Ascending aorta (tissue), 2 donors: Measurements from ENCODE around the gene TMEM97. TPM values are rescaled to one million over a fixed set of nuclear protein-coding genes. Genes with fewer than 3 reads are reported as not detected.

Experiments
- DNase-seq, 2 donors: peaks; one replicate each; pipeline ENCODE4 v3.0.0-alpha.2; 2019; ENCODE audit warnings: low spot score in 2 of 2
- H3K27ac ChIP-seq, 2 donors: fragments of 200-600 bp; sonication (generic); one replicate each; pipeline ENCODE4 v1.5.1; 2016 to 2017; ENCODE audit warnings: mild to moderate bottlenecking in 1 of 2
- H3K27me3 ChIP-seq: fragments of 200-600 bp; sonication (generic); one replicate; pipeline ENCODE4 v1.5.1; 2017
- H3K36me3 ChIP-seq, 2 donors: fragments of 200-600 bp; sonication (generic); one replicate each; pipeline ENCODE4 v1.5.1; 2016
- H3K4me1 ChIP-seq, 2 donors: fragments of 200-600 bp; sonication (generic); one replicate each; pipeline ENCODE4 v1.5.1; 2016 to 2017; ENCODE audit warnings: mild to moderate bottlenecking in 1 of 2
- H3K4me3 ChIP-seq, 2 donors: fragments of 200-600 bp; sonication (generic); one replicate each; pipeline ENCODE4 v1.5.1; 2016 to 2017; ENCODE audit warnings: mild to moderate bottlenecking in 1 of 2
- H3K9me3 ChIP-seq, 2 donors: fragments of 200-600 bp; sonication (generic); one replicate each; pipeline ENCODE4 v1.5.1; 2016
- intact Hi-C: fragments of 100-400 bp; cut with DNase I; formaldehyde crosslinking; loops from one replicate; pipeline ENCODE4 v1.15.1; 2023
- total RNA-seq: library from RNA; depleted of rRNA; stranded (reverse); fragments of >200 nt; gene quantifications from one replicate; pipeline ENCODE4 v1.1.0, GENCODE V29; 2016
- TF ChIP-seq, protein P1 (sequence below), 3 experiments: fragments of 200-600 bp in 2 of 3; fragments of 450-650 bp in 1 of 3; sonication (generic) in 2 of 3; IDR thresholded peaks; one replicate each; pipeline ENCODE4 v1.5.1; 2016 to 2019; ENCODE audit warnings: antibody characterized with exemption in 3 of 3, mild to moderate bottlenecking in 1 of 3, moderate library complexity in 1 of 3

Gene TMEM97
- total RNA-seq, 1 donor from 2014 or later, result not detected

DNA sequence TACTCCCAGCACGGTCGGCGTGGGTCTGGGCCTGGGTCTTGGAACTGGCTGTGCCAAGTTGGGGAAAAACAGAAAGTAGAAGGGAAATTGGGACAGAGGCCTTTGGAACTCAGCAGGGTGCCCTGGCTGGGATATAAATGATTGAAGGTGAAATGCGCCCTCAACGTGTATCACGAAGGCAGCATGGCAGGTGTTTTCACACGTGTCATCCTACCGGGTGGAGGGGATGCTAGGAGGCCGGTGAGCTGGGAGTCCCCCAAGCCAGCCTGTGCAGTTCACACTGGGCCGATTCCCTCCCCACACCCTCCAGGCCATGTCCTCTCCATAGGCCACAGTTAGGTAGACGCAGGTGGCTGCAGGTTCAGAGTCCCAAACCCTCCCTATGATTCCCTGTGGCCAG is 22.5 kb downstream of the TMEM97 start:
- Histone ChIP-seq H3K27me3 (no peaks in the 10 kb centered on the region), H3K4me1 (peaks cover 24 to 40% of the 10 kb centered on the region in 2 donors), H3K36me3 (peaks cover 49 to 63% of the 10 kb centered on the region in 2 donors), H3K4me3 (no peak overlapping the region), H3K27ac (peak overlapping the region in 1 of 2 donors; percentile 31), H3K9me3 (no peaks in the 10 kb centered on the region)
- no peak for DNase-seq
- intact Hi-C loops, result no loop called here
- TF ChIP-seq, protein P1, sequence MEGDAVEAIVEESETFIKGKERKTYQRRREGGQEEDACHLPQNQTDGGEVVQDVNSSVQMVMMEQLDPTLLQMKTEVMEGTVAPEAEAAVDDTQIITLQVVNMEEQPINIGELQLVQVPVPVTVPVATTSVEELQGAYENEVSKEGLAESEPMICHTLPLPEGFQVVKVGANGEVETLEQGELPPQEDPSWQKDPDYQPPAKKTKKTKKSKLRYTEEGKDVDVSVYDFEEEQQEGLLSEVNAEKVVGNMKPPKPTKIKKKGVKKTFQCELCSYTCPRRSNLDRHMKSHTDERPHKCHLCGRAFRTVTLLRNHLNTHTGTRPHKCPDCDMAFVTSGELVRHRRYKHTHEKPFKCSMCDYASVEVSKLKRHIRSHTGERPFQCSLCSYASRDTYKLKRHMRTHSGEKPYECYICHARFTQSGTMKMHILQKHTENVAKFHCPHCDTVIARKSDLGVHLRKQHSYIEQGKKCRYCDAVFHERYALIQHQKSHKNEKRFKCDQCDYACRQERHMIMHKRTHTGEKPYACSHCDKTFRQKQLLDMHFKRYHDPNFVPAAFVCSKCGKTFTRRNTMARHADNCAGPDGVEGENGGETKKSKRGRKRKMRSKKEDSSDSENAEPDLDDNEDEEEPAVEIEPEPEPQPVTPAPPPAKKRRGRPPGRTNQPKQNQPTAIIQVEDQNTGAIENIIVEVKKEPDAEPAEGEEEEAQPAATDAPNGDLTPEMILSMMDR (IDR thresholded peaks at IDR 0.05), result no peak

DNA sequence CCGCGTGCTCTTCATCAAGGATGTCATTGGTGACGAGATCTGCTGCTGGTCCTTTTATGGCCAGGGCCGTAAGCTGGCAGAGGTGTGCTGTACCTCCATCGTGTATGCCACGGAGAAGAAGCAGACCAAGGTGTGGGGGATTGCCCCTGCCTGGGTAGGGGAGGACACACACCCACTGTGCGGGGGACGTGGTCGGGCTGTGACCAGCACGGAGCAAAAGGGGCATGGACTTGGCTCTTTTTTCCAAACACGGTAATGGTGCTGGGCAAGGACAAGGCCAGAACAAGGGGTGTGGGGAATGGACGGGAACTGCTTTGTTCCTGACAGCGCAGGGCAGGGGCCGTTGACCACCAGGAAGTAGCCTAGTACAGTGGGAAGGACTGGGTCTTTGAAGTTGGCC is 23.3 kb downstream of the TMEM97 start:
- no peak overlapping the region for H3K4me3 ChIP-seq
- DNase-seq, result no peak
- peaks cover 49 to 64% of the 10 kb centered on the region in 2 donors for H3K36me3 ChIP-seq
- H3K4me1 ChIP-seq, result peaks cover 20 to 40% of the 10 kb centered on the region in 2 donors
- no peak overlapping the region for H3K27ac ChIP-seq
- TF ChIP-seq, protein P1 (IDR thresholded peaks at IDR 0.05), result no peak
- no peaks in the 10 kb centered on the region for H3K9me3 ChIP-seq
- intact Hi-C loops, result no loop called here
- H3K27me3 ChIP-seq, result no peaks in the 10 kb centered on the region

DNA sequence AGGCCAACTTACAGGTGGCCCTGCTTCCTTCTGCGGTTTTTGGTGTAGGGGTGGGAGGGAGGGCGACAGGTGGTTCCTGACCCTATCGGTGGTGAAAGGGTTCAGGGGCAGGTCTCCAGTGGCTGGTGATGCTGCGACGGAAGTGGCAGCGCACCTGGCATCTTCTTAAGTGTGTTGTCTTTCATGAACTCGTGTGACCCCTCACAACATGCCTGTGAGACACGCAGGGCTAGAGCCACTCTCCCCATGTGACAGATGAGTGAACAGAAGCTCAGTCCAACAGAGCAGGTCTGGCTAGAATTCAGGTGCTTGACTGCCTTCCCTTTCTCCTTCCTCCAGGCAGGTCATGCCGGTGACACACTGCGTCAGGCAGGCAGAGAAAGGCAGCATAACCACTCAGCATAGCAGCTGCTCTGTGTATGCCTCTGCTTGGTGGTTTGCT is 24.5 kb downstream of the TMEM97 start:
- TF ChIP-seq, protein P1 (IDR thresholded peaks at IDR 0.05), result no peak
- Histone ChIP-seq H3K4me1 (peaks cover 17 to 41% of the 10 kb centered on the region in 2 donors), H3K4me3 (no peak overlapping the region), H3K9me3 (no peaks in the 10 kb centered on the region), H3K27me3 (no peaks in the 10 kb centered on the region), H3K36me3 (peaks cover 49 to 76% of the 10 kb centered on the region in 2 donors), H3K27ac (no peak overlapping the region)
- intact Hi-C loops, result no loop called here
- no peak for DNase-seq

DNA sequence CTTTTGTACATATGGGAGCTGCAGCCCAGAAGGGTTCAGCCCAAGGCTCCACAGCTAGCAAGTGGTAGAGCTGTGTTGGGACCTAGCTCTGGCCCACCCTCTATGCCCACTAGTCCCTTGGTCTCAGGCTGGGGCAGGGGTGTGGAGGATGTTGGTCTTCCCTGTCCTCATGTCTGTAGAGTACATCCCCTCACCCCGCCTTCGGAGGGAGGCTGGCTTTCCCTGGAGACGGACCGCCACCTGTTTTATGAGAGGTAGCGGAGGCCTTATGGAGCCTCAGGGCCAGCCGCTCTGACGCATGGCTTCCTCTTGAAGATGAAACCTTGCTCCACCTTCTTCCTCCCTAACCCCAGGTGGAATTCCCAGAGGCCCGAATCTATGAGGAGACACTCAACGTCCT is 25.0 kb downstream of the TMEM97 start:
- DNase-seq, result no peak
- H3K4me1 ChIP-seq, result peaks cover 16 to 43% of the 10 kb centered on the region in 2 donors
- no peaks in the 10 kb centered on the region for H3K27me3 ChIP-seq
- H3K9me3 ChIP-seq, result no peaks in the 10 kb centered on the region
- no peak overlapping the region for H3K4me3 ChIP-seq
- intact Hi-C loops, result no loop called here
- TF ChIP-seq, protein P1 (IDR thresholded peaks at IDR 0.05), result no peak
- no peak overlapping the region for H3K27ac ChIP-seq
- H3K36me3 ChIP-seq, result peaks cover 51 to 81% of the 10 kb centered on the region in 2 donors

DNA sequence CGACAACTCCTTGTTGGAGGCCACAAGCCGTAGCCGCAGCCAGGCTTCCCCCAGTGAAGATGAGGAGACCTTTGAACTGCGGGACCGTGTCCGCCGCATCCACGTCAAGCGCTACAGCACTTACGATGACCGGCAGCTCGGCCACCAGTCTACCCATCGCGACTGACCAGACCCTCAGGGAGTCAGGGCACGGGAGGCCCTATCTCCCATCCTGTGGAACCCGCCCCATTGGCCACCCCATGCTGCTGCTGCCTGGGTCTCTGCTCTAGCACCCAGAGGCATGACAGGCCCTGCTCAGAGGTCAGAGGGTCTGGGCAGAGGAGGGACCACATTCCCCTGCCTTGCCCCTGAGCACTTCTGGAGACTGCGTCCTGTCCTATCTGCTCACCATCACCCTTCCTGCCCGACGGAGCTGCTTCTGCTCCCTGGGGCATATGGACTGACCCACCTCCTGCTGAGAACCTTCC is 25.5 kb downstream of the TMEM97 start:
- intact Hi-C loops, result no loop called here
- Histone ChIP-seq H3K36me3 (peaks cover 54 to 81% of the 10 kb centered on the region in 2 donors), H3K27me3 (no peaks in the 10 kb centered on the region), H3K9me3 (no peaks in the 10 kb centered on the region), H3K4me1 (peaks cover 16 to 43% of the 10 kb centered on the region in 2 donors), H3K27ac (peak overlapping the region; percentile 73 to 79), H3K4me3 (no peak overlapping the region)
- no peak for DNase-seq
- TF ChIP-seq, protein P1 (IDR thresholded peaks at IDR 0.05), result no peak
